GM23338 (cell line): ENCODE results near the gene ZBTB45. TPM values are rescaled to one million over a fixed set of nuclear protein-coding genes. Genes with fewer than 3 reads are reported as not detected.
"Not testable (repeated sequence)": the region's sequence is repeated elsewhere in the genome, so short reads cannot be mapped to it uniquely, and the experiment has no call there.

Experiments used
- ATAC-seq: fragments of 200-7000 bp; cut with Tn5 transposase; 3 replicates; pipeline ENCODE4 v1.9.1; 2020
- DNase-seq: peaks from one replicate; pipeline ENCODE4 v3.0.0-alpha.2; 2015; ENCODE audit warnings: low spot score
- H2AFZ ChIP-seq: fragments of 200-600 bp; sonication (generic); 2 replicates; pipeline ENCODE4 v1.8.0; 2016; ENCODE audit warnings: antibody characterized with exemption, mild to moderate bottlenecking, moderate library complexity
- H3F3A ChIP-seq: fragments of 200-600 bp; sonication (generic); replicated peaks from 2 replicates; pipeline ENCODE4 v1.8.0; 2017; ENCODE audit warnings: antibody characterized with exemption, mixed run types, low read depth
- H3K27ac ChIP-seq: fragments of 200-600 bp; sonication (generic); 2 replicates; pipeline ENCODE4 v1.6.1; 2016; ENCODE audit warnings: low read depth
- H3K27me3 ChIP-seq: fragments of 200-600 bp; sonication (generic); 2 replicates; pipeline ENCODE4 v1.8.0; 2016; ENCODE audit warnings: mild to moderate bottlenecking, mixed run types, moderate library complexity; ENCODE audit not compliant: insufficient read depth
- H3K36me3 ChIP-seq: fragments of 200-600 bp; sonication (generic); 2 replicates; pipeline ENCODE4 v1.8.0; 2016; ENCODE audit warnings: mild to moderate bottlenecking; ENCODE audit not compliant: insufficient read depth
- H3K4me1 ChIP-seq: fragments of 200-600 bp; sonication (generic); 2 replicates; pipeline ENCODE4 v1.8.0; 2016; ENCODE audit warnings: mild to moderate bottlenecking, moderate library complexity; ENCODE audit not compliant: insufficient read depth
- H3K4me2 ChIP-seq: fragments of 200-600 bp; sonication (generic); 2 replicates; pipeline ENCODE4 v1.7.1; 2017; ENCODE audit warnings: mixed run types
- H3K4me3 ChIP-seq: fragments of 200-600 bp; sonication (generic); 2 replicates; pipeline ENCODE4 v1.6.1; 2016; ENCODE audit warnings: mixed run types
- H3K79me2 ChIP-seq: fragments of 200-600 bp; sonication (generic); replicated peaks from 2 replicates; pipeline ENCODE4 v1.8.0; 2017; ENCODE audit warnings: mild to moderate bottlenecking; ENCODE audit not compliant: insufficient read depth
- H3K9me2 ChIP-seq: fragments of 200-600 bp; sonication (generic); 2 replicates; pipeline ENCODE4 v1.8.0; 2017; ENCODE audit not compliant: insufficient read depth
- H4K20me1 ChIP-seq: fragments of 200-600 bp; sonication (generic); replicated peaks from 2 replicates; pipeline ENCODE4 v1.8.0; 2017; ENCODE audit warnings: mild to moderate bottlenecking; ENCODE audit not compliant: insufficient read depth
- H3K27ac Mint-ChIP-seq: 2 replicates; pipeline ENCODE4 v1.8.0; 2020; ENCODE audit warnings: inconsistent platforms, mild to moderate bottlenecking, moderate library complexity, mixed read lengths
- H3K27me3 Mint-ChIP-seq: 3 replicates; pipeline ENCODE4 v1.8.0; 2022; ENCODE audit warnings: low read depth, mild to moderate bottlenecking, moderate library complexity, mixed read lengths, inconsistent platforms; ENCODE audit not compliant: insufficient read depth, poor library complexity
- H3K36me3 Mint-ChIP-seq: 3 replicates; pipeline ENCODE4 v1.8.0; 2021; ENCODE audit warnings: low read depth, mild to moderate bottlenecking, inconsistent platforms, moderate library complexity, mixed read lengths
- H3K4me1 Mint-ChIP-seq: 3 replicates; pipeline ENCODE4 v1.8.0; 2020; ENCODE audit warnings: mild to moderate bottlenecking, inconsistent platforms, mixed read lengths
- H3K4me3 Mint-ChIP-seq: 3 replicates; pipeline ENCODE4 v1.8.0; 2021; ENCODE audit warnings: moderate library complexity, mild to moderate bottlenecking, inconsistent platforms, mixed read lengths
- H3K9me3 Mint-ChIP-seq: 3 replicates; pipeline ENCODE4 v1.8.0; 2020; ENCODE audit warnings: moderate library complexity, mild to moderate bottlenecking, inconsistent platforms, mixed read lengths
- NANOG ChIP-seq: IDR thresholded peaks from 2 replicates; pipeline ENCODE4 v1.6.1; 2016; ENCODE audit warnings: antibody characterized with exemption, borderline replicate concordance
- polyA plus RNA-seq: library from polyadenylated mRNA; unstranded; fragments of >200 nt; fragmentation: Nextera tagmentation; extraction: Ambion mirVana; gene quantifications from 2 replicates; pipeline ENCODE4 v1.2.1, GENCODE V29; 2016
- total RNA-seq: library from RNA; depleted of rRNA; stranded (reverse); fragments of >200 nt; shearing (Covaris generic); gene quantifications from 2 replicates; pipeline ENCODE4 v1.2.3, GENCODE V29; 2014
- TF ChIP-seq, protein P1 (sequence below): fragments of 250-450 bp; sonication (Bioruptor Pico); IDR thresholded peaks from 2 replicates; pipeline ENCODE4 v1.5.0; 2020; ENCODE audit warnings: mild to moderate bottlenecking, moderate library complexity
- TF ChIP-seq, protein P2 (sequence below): IDR thresholded peaks from 2 replicates; pipeline ENCODE4 v1.6.1; 2016; ENCODE audit warnings: antibody characterized with exemption
- TF ChIP-seq, protein P3 (sequence below): IDR thresholded peaks from one replicate; pipeline ENCODE4 v1.6.1; 2018; ENCODE audit warnings: antibody characterized with exemption; ENCODE audit not compliant: unreplicated experiment

Gene ZBTB45
- total and polyA plus RNA-seq, 2 experiments from 2014 or later, result 9.5 to 10.4 TPM

DNA sequence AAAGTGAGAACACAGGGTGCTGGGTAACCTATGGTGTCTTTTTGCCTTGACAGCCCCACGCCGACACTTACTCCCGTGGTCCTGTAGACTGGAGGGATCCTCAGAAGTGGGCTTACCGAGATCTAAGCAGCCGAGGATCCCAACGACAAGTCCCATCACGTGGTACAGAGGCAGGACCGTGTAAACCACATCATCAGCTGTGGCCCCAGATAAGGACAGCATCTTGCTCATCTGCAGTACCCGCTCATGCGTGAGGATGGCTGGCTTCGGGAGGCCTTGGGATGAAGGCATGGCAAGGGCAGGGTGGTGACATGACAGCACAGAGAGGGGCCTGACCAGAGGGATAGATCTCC, 9.9 kb downstream of the ZBTB45 start (continued):
- TF ChIP-seq, protein P1, sequence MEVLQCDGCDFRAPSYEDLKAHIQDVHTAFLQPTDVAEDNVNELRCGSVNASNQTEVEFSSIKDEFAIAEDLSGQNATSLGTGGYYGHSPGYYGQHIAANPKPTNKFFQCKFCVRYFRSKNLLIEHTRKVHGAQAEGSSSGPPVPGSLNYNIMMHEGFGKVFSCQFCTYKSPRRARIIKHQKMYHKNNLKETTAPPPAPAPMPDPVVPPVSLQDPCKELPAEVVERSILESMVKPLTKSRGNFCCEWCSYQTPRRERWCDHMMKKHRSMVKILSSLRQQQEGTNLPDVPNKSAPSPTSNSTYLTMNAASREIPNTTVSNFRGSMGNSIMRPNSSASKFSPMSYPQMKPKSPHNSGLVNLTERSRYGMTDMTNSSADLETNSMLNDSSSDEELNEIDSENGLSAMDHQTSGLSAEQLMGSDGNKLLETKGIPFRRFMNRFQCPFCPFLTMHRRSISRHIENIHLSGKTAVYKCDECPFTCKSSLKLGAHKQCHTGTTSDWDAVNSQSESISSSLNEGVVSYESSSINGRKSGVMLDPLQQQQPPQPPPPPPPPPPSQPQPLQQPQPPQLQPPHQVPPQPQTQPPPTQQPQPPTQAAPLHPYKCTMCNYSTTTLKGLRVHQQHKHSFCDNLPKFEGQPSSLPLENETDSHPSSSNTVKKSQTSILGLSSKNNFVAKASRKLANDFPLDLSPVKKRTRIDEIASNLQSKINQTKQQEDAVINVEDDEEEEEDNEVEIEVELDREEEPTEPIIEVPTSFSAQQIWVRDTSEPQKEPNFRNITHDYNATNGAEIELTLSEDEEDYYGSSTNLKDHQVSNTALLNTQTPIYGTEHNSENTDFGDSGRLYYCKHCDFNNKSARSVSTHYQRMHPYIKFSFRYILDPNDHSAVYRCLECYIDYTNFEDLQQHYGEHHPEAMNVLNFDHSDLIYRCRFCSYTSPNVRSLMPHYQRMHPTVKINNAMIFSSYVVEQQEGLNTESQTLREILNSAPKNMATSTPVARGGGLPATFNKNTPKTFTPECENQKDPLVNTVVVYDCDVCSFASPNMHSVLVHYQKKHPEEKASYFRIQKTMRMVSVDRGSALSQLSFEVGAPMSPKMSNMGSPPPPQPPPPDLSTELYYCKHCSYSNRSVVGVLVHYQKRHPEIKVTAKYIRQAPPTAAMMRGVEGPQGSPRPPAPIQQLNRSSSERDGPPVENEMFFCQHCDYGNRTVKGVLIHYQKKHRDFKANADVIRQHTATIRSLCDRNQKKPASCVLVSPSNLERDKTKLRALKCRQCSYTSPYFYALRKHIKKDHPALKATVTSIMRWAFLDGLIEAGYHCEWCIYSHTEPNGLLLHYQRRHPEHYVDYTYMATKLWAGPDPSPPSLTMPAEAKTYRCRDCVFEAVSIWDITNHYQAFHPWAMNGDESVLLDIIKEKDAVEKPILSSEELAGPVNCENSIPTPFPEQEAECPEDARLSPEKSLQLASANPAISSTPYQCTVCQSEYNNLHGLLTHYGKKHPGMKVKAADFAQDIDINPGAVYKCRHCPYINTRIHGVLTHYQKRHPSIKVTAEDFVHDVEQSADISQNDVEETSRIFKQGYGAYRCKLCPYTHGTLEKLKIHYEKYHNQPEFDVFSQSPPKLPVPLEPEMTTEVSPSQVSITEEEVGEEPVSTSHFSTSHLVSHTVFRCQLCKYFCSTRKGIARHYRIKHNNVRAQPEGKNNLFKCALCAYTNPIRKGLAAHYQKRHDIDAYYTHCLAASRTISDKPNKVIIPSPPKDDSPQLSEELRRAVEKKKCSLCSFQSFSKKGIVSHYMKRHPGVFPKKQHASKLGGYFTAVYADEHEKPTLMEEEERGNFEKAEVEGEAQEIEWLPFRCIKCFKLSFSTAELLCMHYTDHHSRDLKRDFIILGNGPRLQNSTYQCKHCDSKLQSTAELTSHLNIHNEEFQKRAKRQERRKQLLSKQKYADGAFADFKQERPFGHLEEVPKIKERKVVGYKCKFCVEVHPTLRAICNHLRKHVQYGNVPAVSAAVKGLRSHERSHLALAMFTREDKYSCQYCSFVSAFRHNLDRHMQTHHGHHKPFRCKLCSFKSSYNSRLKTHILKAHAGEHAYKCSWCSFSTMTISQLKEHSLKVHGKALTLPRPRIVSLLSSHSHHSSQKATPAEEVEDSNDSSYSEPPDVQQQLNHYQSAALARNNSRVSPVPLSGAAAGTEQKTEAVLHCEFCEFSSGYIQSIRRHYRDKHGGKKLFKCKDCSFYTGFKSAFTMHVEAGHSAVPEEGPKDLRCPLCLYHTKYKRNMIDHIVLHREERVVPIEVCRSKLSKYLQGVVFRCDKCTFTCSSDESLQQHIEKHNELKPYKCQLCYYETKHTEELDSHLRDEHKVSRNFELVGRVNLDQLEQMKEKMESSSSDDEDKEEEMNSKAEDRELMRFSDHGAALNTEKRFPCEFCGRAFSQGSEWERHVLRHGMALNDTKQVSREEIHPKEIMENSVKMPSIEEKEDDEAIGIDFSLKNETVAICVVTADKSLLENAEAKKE (CRISPR knock-in tag), result no peak
- TF ChIP-seq, protein P2, sequence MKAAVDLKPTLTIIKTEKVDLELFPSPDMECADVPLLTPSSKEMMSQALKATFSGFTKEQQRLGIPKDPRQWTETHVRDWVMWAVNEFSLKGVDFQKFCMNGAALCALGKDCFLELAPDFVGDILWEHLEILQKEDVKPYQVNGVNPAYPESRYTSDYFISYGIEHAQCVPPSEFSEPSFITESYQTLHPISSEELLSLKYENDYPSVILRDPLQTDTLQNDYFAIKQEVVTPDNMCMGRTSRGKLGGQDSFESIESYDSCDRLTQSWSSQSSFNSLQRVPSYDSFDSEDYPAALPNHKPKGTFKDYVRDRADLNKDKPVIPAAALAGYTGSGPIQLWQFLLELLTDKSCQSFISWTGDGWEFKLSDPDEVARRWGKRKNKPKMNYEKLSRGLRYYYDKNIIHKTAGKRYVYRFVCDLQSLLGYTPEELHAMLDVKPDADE, result no peak
- TF ChIP-seq, protein P3, sequence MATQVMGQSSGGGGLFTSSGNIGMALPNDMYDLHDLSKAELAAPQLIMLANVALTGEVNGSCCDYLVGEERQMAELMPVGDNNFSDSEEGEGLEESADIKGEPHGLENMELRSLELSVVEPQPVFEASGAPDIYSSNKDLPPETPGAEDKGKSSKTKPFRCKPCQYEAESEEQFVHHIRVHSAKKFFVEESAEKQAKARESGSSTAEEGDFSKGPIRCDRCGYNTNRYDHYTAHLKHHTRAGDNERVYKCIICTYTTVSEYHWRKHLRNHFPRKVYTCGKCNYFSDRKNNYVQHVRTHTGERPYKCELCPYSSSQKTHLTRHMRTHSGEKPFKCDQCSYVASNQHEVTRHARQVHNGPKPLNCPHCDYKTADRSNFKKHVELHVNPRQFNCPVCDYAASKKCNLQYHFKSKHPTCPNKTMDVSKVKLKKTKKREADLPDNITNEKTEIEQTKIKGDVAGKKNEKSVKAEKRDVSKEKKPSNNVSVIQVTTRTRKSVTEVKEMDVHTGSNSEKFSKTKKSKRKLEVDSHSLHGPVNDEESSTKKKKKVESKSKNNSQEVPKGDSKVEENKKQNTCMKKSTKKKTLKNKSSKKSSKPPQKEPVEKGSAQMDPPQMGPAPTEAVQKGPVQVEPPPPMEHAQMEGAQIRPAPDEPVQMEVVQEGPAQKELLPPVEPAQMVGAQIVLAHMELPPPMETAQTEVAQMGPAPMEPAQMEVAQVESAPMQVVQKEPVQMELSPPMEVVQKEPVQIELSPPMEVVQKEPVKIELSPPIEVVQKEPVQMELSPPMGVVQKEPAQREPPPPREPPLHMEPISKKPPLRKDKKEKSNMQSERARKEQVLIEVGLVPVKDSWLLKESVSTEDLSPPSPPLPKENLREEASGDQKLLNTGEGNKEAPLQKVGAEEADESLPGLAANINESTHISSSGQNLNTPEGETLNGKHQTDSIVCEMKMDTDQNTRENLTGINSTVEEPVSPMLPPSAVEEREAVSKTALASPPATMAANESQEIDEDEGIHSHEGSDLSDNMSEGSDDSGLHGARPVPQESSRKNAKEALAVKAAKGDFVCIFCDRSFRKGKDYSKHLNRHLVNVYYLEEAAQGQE, result no peak
- TF ChIP-seq NANOG, result no peak

DNA sequence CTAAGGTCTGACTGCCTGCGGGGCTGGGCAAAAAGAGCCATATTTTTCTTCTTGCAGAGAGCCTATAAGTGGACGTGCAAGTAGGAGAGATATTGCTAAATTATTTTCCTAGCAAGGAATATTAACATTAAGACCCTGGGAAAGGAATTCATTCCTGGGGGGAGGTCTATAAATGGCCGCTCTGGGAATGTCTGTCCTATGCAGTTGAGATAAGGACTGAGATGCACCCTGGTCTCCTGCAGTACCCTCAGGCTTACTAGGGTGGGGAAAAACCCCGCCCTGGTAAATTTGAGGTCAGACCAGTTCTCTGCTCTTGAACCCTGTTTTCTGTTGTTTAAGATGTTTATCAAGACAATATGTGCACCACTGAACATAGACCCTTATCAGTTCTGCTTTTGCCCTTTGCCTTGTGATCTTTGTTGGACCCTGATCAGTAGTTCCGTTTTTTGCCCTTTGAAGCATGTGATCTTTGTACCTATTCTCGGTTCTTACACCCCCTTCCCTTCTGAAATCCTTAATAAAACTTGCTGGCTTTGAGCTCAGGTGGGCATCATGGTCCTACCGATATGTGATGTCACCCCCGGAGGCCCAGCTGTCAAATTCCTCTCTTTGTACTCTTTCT, 11.9 kb downstream of the ZBTB45 start:
- H3K9me2 ChIP-seq, H3K4me1 ChIP-seq, DNase-seq, H3K27ac Mint-ChIP-seq, H3K27me3 ChIP-seq, ATAC-seq, H3F3A ChIP-seq, H2AFZ ChIP-seq, H3K36me3 Mint-ChIP-seq, H3K79me2 ChIP-seq, H4K20me1 ChIP-seq, H3K4me3 ChIP-seq, H3K36me3 ChIP-seq, H3K4me1 Mint-ChIP-seq, H3K27ac ChIP-seq, H3K4me2 ChIP-seq, H3K4me3 Mint-ChIP-seq: not testable (repeated sequence)
- Mint-ChIP-seq H3K9me3 (peaks cover 12% of the 10 kb centered on the region), H3K27me3 (peaks cover 19% of the 10 kb centered on the region)
